BLaER1 (cell line): Measurements from ENCODE around the gene DMKN.

Source experiments
- H3K27ac ChIP-seq: shearing (Covaris generic); formaldehyde crosslinking; 2 replicates; pipeline ENCODE4 v1.8.1; 2022
- H3K27me3 ChIP-seq: shearing (Covaris generic); formaldehyde crosslinking; 2 replicates; pipeline ENCODE4 v1.8.1; 2022
- H3K36me3 ChIP-seq: shearing (Covaris generic); formaldehyde crosslinking; 2 replicates; pipeline ENCODE4 v1.8.1; 2022
- H3K4me1 ChIP-seq: shearing (Covaris generic); formaldehyde crosslinking; 2 replicates; pipeline ENCODE4 v1.8.1; 2022
- H3K4me2 ChIP-seq: shearing (Covaris generic); formaldehyde crosslinking; 2 replicates; pipeline ENCODE4 v1.8.1; 2022
- H3K4me3 ChIP-seq: shearing (Covaris generic); formaldehyde crosslinking; 2 replicates; pipeline ENCODE4 v1.8.1; 2022
- H3K9ac ChIP-seq: shearing (Covaris generic); formaldehyde crosslinking; 2 replicates; pipeline ENCODE4 v1.8.1; 2022
- H3K9me3 ChIP-seq: shearing (Covaris generic); formaldehyde crosslinking; 2 replicates; pipeline ENCODE4 v1.8.1; 2022
- H4K20me1 ChIP-seq: shearing (Covaris generic); formaldehyde crosslinking; 2 replicates; pipeline ENCODE4 v1.8.1; 2022
- Cebpa-rat ChIP-seq: shearing (Covaris generic); IDR thresholded peaks from 2 replicates; pipeline ENCODE4 v1.8.1; 2022

DMKN gene

DNA sequence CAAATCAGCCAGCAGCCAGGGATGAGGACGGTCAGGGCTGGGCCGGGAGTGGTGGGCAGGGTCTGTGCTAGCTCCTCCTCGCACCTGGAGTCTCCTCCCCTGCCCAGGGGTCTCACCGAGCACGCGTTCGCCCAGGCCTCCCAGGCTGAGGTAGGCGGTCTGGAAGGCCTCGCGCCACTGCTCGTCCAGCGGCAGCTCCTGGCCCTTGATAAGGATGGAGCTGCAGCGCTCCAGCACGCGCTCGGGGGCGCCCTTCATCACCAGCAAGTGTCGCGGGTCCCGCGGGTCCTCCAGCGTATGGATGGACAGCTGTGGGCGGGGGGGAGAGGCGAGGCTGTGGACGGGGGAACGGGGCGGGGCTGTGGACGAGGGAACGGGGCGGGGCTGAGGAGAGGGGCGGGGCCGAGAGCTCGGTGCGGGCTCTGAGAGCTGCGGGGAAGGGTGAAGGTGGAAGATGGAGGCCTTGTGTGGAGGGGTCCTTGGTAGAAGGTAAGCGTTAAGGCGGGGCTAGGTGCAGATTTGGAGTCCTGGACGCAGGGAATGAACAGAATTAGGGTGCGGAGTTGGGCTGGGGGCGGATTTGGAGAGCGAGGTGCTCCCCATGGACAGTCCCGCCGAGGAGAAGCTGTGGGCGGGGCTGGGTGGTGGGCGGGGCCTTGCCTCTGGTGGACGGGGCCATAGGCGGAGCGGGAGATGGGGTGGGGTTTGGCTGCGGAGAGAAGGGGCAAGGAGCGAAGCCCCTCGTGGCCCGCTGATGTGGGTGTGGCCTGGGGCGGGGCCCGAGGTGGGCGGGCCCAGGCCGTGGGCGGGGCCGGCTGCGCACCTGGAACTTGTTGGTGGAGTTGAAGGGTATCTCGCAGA, 44.3 kb upstream of the DMKN start:
- Histone ChIP-seq H3K27ac (no peak overlapping the region), H4K20me1 (no peaks in the 10 kb centered on the region), H3K4me1 (peaks cover 24% of the 10 kb centered on the region), H3K4me3 (peak overlapping the region; percentile 52), H3K4me2 (peak overlapping the region; percentile 75), H3K27me3 (no peaks in the 10 kb centered on the region), H3K36me3 (no peaks in the 10 kb centered on the region), H3K9ac (no peak overlapping the region), H3K9me3 (no peaks in the 10 kb centered on the region)
- no peak for TF ChIP-seq Cebpa-rat

DNA sequence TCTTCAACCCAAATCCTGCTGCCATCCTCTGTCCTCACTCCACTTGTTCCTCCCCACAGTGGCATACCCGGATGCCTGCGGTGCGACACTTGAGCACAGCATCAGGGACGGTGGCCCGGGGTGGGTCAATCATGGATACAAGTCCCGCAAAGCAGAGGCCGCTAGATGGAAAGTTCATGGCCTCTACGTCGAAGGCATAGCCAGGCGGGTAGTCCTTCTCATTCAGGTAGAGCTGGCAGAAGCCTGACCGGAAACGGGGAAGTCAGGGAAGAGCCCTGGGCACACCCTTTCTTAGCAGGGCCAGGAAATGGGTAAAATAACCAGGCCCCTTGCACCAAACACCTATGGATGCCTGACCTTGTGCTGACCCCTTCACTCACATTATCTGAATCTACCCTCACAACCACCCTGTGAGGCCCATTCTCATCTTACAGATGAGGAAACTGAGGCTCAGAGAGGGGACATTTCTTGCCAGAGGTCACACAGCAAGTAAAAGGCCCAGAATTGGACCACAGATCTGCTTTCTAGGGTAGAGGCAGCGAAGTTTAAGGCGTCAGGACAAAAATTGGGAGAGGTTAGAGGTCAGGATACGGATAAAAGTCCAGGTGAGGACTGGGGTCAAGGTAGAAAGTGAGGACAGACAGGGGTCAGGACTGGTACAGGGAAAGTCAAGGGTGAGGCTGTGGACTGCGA, 43.5 kb upstream of the DMKN start:
- no peak overlapping the region for H3K4me3 ChIP-seq
- H3K4me1 ChIP-seq = peaks cover 24% of the 10 kb centered on the region
- H4K20me1 ChIP-seq = no peaks in the 10 kb centered on the region
- H3K4me2 ChIP-seq = peak overlapping the region; percentile 75
- no peak overlapping the region for H3K27ac ChIP-seq
- TF ChIP-seq Cebpa-rat = no peak
- H3K9ac ChIP-seq = no peak overlapping the region
- no peaks in the 10 kb centered on the region for H3K9me3 ChIP-seq
- no peaks in the 10 kb centered on the region for H3K36me3 ChIP-seq
- no peaks in the 10 kb centered on the region for H3K27me3 ChIP-seq

DNA sequence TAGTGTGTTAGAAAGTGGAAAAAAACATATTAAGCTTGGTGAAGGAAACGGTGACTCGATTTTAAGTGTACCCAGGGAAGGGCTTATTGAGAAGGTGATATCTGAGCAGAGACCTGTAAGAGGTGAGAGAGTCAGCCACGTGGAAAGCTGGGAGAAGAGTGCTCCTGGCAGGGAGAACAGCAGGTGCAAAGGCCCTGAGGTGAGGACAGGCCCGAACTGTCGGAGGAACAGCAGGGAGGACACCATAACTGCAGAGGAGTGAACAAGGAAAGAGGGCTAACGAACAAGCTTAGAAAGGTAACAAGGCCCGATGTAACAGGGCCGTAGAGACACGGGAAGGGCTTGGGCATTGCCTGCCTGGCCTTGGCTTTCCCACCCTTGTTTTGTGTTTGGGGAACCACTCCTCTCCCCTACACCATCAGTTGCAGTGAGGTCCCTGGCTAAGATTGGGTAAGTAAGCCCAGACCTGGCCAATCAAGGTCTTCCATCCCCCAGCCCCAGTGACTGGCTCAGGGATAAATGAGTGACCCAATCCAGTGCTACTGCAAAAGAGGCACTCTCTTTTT, 42.7 kb upstream of the DMKN start:
- TF ChIP-seq Cebpa-rat = no peak
- Histone ChIP-seq H3K9me3 (no peaks in the 10 kb centered on the region), H3K9ac (no peak overlapping the region), H3K36me3 (peaks cover 2% of the 10 kb centered on the region; the same call in 1 of the 2 replicates), H3K4me3 (no peak overlapping the region), H3K4me2 (no peak overlapping the region), H3K27ac (no peak overlapping the region), H4K20me1 (no peaks in the 10 kb centered on the region), H3K27me3 (no peaks in the 10 kb centered on the region), H3K4me1 (peaks cover 24% of the 10 kb centered on the region)

DNA sequence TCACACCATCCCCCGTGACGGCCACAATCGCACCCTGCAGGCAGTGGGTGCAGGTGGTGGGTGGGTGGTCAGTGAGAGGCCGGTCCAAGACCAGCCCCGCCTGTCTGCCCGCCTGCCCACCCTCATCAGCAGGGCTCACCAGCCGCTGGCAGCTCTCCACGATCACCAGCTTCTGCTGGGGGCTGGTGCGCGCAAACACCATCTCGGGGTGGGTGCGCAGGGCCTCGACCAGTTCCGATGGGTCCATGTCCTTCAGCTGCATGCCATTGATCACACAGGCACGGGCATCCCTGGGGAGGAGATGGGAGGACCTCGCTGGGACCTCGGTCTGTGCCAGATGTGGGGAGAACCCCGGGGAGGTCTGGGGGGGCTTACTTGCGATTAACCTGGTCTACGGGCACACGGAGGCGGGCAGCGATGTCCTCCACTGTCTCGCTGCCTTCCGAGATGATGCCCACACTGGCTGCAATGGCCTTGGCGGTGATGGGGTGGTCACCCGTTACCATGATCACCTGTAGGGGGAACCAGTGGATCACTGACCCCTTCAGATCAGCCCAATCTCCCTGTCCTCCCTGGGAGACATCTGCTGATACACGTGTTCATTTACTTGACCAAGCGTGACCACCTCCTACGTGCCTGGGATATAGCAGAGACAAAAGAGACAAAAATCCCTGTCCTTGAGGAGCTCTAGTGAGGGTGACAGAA, 42.0 kb upstream of the DMKN start:
- no peaks in the 10 kb centered on the region for H3K9me3 ChIP-seq
- H3K4me1 ChIP-seq = peaks cover 24% of the 10 kb centered on the region
- no peaks in the 10 kb centered on the region for H3K27me3 ChIP-seq
- TF ChIP-seq Cebpa-rat = no peak
- H3K4me3 ChIP-seq = no peak overlapping the region
- H3K9ac ChIP-seq = no peak overlapping the region
- H3K4me2 ChIP-seq = no peak overlapping the region
- H3K36me3 ChIP-seq = peaks cover 8% of the 10 kb centered on the region
- no peak overlapping the region for H3K27ac ChIP-seq
- no peaks in the 10 kb centered on the region for H4K20me1 ChIP-seq

DNA sequence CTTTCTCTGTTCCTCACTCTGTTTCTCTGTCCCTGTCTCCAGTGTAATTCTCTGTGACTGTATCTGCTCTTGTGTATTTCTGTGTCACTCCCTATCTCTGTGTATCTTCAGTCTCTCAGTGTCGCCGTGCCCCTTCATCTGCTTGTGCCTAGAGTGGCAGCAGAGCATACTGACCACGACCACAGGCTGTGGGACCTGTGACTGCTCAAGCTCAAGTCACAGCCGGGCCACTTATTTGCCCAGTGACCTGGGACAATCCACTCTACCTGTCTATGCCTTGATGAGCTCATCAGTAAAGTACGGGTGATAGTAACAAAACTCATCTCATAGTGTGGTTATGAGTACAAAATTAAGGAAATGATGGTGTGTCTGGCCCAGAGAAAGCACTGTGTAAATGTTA, 40.6 kb upstream of the DMKN start:
- Histone ChIP-seq H3K4me3 (no peak overlapping the region), H3K36me3 (peaks cover 20% of the 10 kb centered on the region), H3K4me1 (peaks cover 18% of the 10 kb centered on the region), H3K9ac (no peak overlapping the region), H3K27me3 (no peaks in the 10 kb centered on the region), H3K9me3 (no peaks in the 10 kb centered on the region), H3K27ac (no peak overlapping the region), H3K4me2 (no peak overlapping the region), H4K20me1 (0 out of 2 replicates have a peak, but pooled peaks cover 12% of the 10 kb centered on the region)
- TF ChIP-seq Cebpa-rat = no peak

- no peaks in the 10 kb centered on the region for H3K27me3 ChIP-seq
- no peak overlapping the region for H3K27ac ChIP-seq
- no peak for TF ChIP-seq Cebpa-rat
- no peak overlapping the region for H3K4me2 ChIP-seq
- H3K9ac ChIP-seq = no peak overlapping the region
- peaks cover 12% of the 10 kb centered on the region for H3K4me1 ChIP-seq
- H3K36me3 ChIP-seq = peaks cover 25% of the 10 kb centered on the region
- H3K9me3 ChIP-seq = no peaks in the 10 kb centered on the region
- no peak overlapping the region for H3K4me3 ChIP-seq
- H4K20me1 ChIP-seq = peaks cover 15% of the 10 kb centered on the region; the same call in 1 of the 2 replicates
Observed at GRCh38 chr19:35553385-35554000, 40.0 kb upstream of the DMKN start.

GRCh38 chr19:35552534-35553384, 39.3 kb upstream of the DMKN start:
- no peak for TF ChIP-seq Cebpa-rat
- Histone ChIP-seq H3K4me3 (no peak overlapping the region), H4K20me1 (peaks cover 23% of the 10 kb centered on the region; the same call in 1 of the 2 replicates), H3K27ac (no peak overlapping the region), H3K9ac (no peak overlapping the region), H3K4me2 (no peak overlapping the region), H3K4me1 (0 out of 2 replicates have a peak, but pooled peaks cover 6% of the 10 kb centered on the region), H3K27me3 (no peaks in the 10 kb centered on the region), H3K9me3 (no peaks in the 10 kb centered on the region), H3K36me3 (peaks cover 33% of the 10 kb centered on the region)

DNA sequence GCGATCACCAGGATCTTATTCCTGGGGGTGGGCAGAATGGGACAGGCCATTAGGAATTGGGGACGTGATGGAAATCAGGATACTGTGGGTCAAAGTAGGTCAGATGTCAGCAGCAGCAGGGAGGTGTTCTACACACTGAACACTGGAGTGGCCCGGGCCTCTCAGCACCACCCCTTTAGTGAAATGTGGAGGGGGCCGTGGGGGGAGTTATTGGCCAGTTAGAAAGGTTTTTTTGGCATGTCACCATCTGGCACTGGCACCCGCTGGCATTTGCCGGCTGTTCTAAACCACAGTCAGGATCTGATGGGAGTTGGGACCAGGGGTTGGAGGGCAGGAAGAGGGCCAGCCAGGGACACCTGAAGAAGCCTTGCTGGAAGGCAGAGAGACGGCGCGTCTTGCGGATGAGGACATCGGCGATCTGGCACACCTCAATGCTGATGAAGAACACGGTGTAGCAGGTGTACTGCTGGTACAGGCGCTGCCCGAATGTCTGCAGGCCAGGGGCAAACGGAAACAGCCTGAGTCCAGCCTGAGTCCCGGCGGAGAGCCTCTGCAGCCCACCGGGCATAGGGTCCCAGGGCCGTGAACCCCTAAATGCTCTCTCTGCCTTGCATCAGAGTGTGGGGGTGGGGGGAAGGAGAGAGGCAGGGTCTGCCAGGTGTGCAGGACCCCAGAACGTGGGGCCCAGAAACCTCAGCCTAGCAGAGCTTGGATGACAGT, 37.8 kb upstream of the DMKN start:
- Histone ChIP-seq H4K20me1 (peaks cover 37% of the 10 kb centered on the region; the same call in 1 of the 2 replicates), H3K27ac (no peak overlapping the region), H3K4me3 (no peak overlapping the region), H3K9me3 (no peaks in the 10 kb centered on the region), H3K36me3 (peaks cover 44% of the 10 kb centered on the region), H3K27me3 (no peaks in the 10 kb centered on the region), H3K9ac (no peak overlapping the region), H3K4me2 (no peak overlapping the region), H3K4me1 (peaks cover 15% of the 10 kb centered on the region)
- TF ChIP-seq Cebpa-rat = no peak
